B cell (primary cell): ENCODE results near the gene NADSYN1. TPM values are rescaled to one million over a fixed set of nuclear protein-coding genes. Genes with fewer than 3 reads are reported as not detected.

Experiments used
- ATAC-seq: fragments of 200-7000 bp; cut with Tn5 transposase; one replicate; pipeline ENCODE4 v1.10.0; 2021; ENCODE audit warnings: low read depth, mild to moderate bottlenecking, moderate number of reproducible peaks, moderate library complexity
- CTCF ChIA-PET: fragments of 350-600 bp; sonication (Branson Sonifier 250); formaldehyde crosslinking; loops from one replicate; lab custom pipeline; 2021; ENCODE audit warnings: antibody characterized with exemption, inconsistent platforms; lab: Charles Lee
- POLR2A ChIA-PET: fragments of 350-600 bp; sonication (Branson Sonifier 250); formaldehyde crosslinking; loops from one replicate; lab custom pipeline; 2021; ENCODE audit warnings: antibody characterized with exemption; lab: Charles Lee
- DNase-seq: peaks from one replicate; pipeline ENCODE4 v3.0.0; 2013
- H2AFZ ChIP-seq: 2 replicates; pipeline ENCODE4 v1.6.1; 2012; ENCODE audit warnings: mild to moderate bottlenecking, low read depth, low read length; ENCODE audit not compliant: insufficient read depth, poor library complexity, severe bottlenecking
- H3K27ac ChIP-seq, 2 donors: 1 replicate in 1 of 2; 2 replicates in 1 of 2; pipeline ENCODE4 v1.5.1; 2012 to 2013; ENCODE audit warnings: low read length in 2 of 2, mild to moderate bottlenecking in 2 of 2, moderate library complexity in 1 of 2
- H3K27me3 ChIP-seq, 4 experiments: fragments of 200-600 bp in 1 of 4; sonication (generic) in 1 of 4; replicated peaks in 1 of 4; 1 replicate in 2 of 4; 2 replicates in 2 of 4; pipeline versions ENCODE4 v1.6.1 to v1.7.0; 2013 to 2016; ENCODE audit warnings: low read length in 3 of 4, mild to moderate bottlenecking in 2 of 4, mixed read lengths in 1 of 4, moderate library complexity in 1 of 4; ENCODE audit not compliant: insufficient read depth in 4 of 4, control insufficient read depth in 3 of 4; ENCODE audit errors: control extremely low read depth in 1 of 4
- H3K36me3 ChIP-seq, 2 experiments: replicated peaks in 1 of 2; 1 replicate in 1 of 2; 2 replicates in 1 of 2; pipeline versions ENCODE4 v1.6.1 to v1.7.1; 2013; ENCODE audit warnings: low read length in 1 of 2; ENCODE audit not compliant: insufficient read depth in 2 of 2, control insufficient read depth in 1 of 2; ENCODE audit errors: control extremely low read depth in 1 of 2, extremely low read depth in 1 of 2
- H3K4me1 ChIP-seq, 2 donors: fragments of 200-600 bp in 1 of 2; sonication (generic) in 1 of 2; 1 replicate in 1 of 2; 2 replicates in 1 of 2; pipeline versions ENCODE4 v1.5.1 to v1.6.1; 2013 to 2017; ENCODE audit warnings: low read length in 2 of 2; ENCODE audit not compliant: control insufficient read depth in 2 of 2, insufficient read depth in 2 of 2
- H3K4me2 ChIP-seq: replicated peaks from 2 replicates; pipeline ENCODE3; 2012; ENCODE audit warnings: mild to moderate bottlenecking, low read depth, low read length; ENCODE audit not compliant: poor library complexity, severe bottlenecking
- H3K4me3 ChIP-seq, 5 experiments: fragments of 200-600 bp in 1 of 5; sonication (generic) in 1 of 5; 1 replicate in 3 of 5; 2 replicates in 2 of 5; pipeline versions ENCODE4 v1.5.1 to v1.7.0; 2011 to 2016; ENCODE audit warnings: low read length in 4 of 5, mild to moderate bottlenecking in 4 of 5, low read depth in 2 of 5, control low read depth in 1 of 5, moderate library complexity in 1 of 5; ENCODE audit not compliant: insufficient read depth in 1 of 5; ENCODE audit errors: control extremely low read depth in 1 of 5, extremely low read depth in 1 of 5
- H3K79me2 ChIP-seq: fragments of 200-600 bp; sonication (generic); one replicate; pipeline ENCODE4 v1.6.0; 2016; ENCODE audit warnings: low read length; ENCODE audit not compliant: control insufficient read depth, insufficient read depth
- H3K9ac ChIP-seq: fragments of 200-600 bp; sonication (generic); 2 replicates; pipeline ENCODE4 v1.6.1; 2017; ENCODE audit warnings: mild to moderate bottlenecking, low read length, moderate library complexity
- H3K9me3 ChIP-seq, 3 donors: one replicate each; pipeline versions ENCODE4 v1.6.1 to v1.7.1; 2013; ENCODE audit warnings: low read length in 2 of 3; ENCODE audit not compliant: control insufficient read depth in 2 of 3, insufficient read depth in 1 of 3; ENCODE audit errors: control extremely low read depth in 1 of 3
- H4K20me1 ChIP-seq: 2 replicates; pipeline ENCODE4 v1.6.0; 2012; ENCODE audit warnings: mild to moderate bottlenecking, low read length; ENCODE audit not compliant: insufficient read depth, control insufficient read depth, poor library complexity, severe bottlenecking
- H3K27ac Mint-ChIP-seq: one replicate; pipeline ENCODE4 v1.8.0; 2021; ENCODE audit warnings: mixed read lengths
- H3K27me3 Mint-ChIP-seq: one replicate; pipeline ENCODE4 v1.8.0; 2021; ENCODE audit warnings: mixed read lengths
- H3K4me1 Mint-ChIP-seq: one replicate; pipeline ENCODE4 v1.8.0; 2021; ENCODE audit warnings: mixed read lengths
- H3K4me3 Mint-ChIP-seq: one replicate; pipeline ENCODE4 v1.8.0; 2021; ENCODE audit warnings: mixed read lengths
- H3K9me3 Mint-ChIP-seq: one replicate; pipeline ENCODE4 v1.8.0; 2022; ENCODE audit warnings: mixed read lengths; ENCODE audit not compliant: insufficient read depth
- CTCF ChIP-seq: fragments of 200-600 bp; IDR thresholded peaks from one replicate; pipeline ENCODE4 v1.8.0; 2022; ENCODE audit warnings: antibody characterized with exemption, mild to moderate bottlenecking
- EZH2 ChIP-seq: IDR thresholded peaks from 2 replicates; pipeline ENCODE4 v1.6.1; 2012; ENCODE audit warnings: borderline replicate concordance, low read depth, mild to moderate bottlenecking, moderate library complexity, low read length; ENCODE audit not compliant: insufficient read depth, poor library complexity, severe bottlenecking
- WGBS: methylation state at CpG from one replicate; pipeline ENCODE4 v1.1.5; 2013; ENCODE audit warnings: missing lambda C conversion rate; ENCODE audit not compliant: insufficient coverage; 5-methylcytosine and 5-hydroxymethylcytosine counted together
- intact Hi-C: fragments of 100-400 bp; cut with micrococcal nuclease; formaldehyde crosslinking; loops from one replicate; pipeline ENCODE4 v1.10.0; 2022
- polyA plus RNA-seq: library from polyadenylated mRNA; depleted of rRNA; stranded (reverse); fragments of >200 nt; gene quantifications from 2 replicates; pipeline ENCODE4 v1.2.3, GENCODE V29; 2012
- total RNA-seq, 2 donors: library from RNA; stranded (reverse); fragments of 120-200 nt in 1 of 2; gene quantifications; 1 replicate in 1 of 2; 2 replicates in 1 of 2; pipeline versions ENCODE4 v1.2.3 to v1.2.4, GENCODE V29; 2013 to 2022

Gene NADSYN1
- total and polyA plus RNA-seq, 2 donors (not counting 1 experiment from before 2014, with no cell fraction given): 153 to 222 TPM

DNA sequence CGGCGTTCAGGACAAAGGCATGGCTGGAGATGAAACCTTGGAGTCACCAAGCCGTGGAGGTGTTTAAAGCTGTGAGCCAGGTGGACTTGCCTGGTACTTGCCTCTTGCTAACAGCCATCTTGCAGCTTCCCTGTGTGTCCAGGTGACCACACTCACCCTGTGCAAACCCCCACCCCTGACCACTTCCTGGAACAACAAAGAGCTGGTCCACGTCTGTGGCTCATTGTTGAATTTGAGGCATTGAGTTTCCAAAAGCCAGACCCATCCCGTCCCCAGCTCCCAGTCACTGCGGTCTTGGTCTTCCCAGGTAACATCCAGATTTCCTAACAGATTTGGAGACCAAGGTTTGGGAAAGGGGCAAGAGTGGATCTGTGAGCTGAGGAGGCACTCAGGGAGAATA lies 23.3 kb upstream of the NADSYN1 start:
- H3K4me3 Mint-ChIP-seq: no peak overlapping the region
- no peaks in the 10 kb centered on the region for H3K27me3 Mint-ChIP-seq
- TF ChIP-seq CTCF (no peak), EZH2 (no peak)
- Histone ChIP-seq H3K4me2 (no peak overlapping the region), H2AFZ (no peak overlapping the region), H3K36me3 (no peaks in the 10 kb centered on the region), H3K27me3 (no peaks in the 10 kb centered on the region), H3K79me2 (no peaks in the 10 kb centered on the region), H4K20me1 (no peaks in the 10 kb centered on the region), H3K4me3 (no peak overlapping the region), H3K9ac (no peak overlapping the region), H3K27ac (no peak overlapping the region), H3K9me3 (no peaks in the 10 kb centered on the region), H3K4me1 (no peaks in the 10 kb centered on the region)
- 79% methylated on average over 5 of the region's 6 CpGs for WGBS
- POLR2A ChIA-PET: no interaction called here
- ATAC-seq: no peak
- no peak overlapping the region for H3K27ac Mint-ChIP-seq
- CTCF ChIA-PET: interaction anchor here (0.8 kb wide), 1 partner anchor 9 kb away, joined by 4 read pairs; no protein-coding TSS in a partner anchor
- H3K9me3 Mint-ChIP-seq: no peaks in the 10 kb centered on the region
- H3K4me1 Mint-ChIP-seq: peaks cover 9% of the 10 kb centered on the region
- no peak for DNase-seq
- intact Hi-C loops: no loop called here

DNA sequence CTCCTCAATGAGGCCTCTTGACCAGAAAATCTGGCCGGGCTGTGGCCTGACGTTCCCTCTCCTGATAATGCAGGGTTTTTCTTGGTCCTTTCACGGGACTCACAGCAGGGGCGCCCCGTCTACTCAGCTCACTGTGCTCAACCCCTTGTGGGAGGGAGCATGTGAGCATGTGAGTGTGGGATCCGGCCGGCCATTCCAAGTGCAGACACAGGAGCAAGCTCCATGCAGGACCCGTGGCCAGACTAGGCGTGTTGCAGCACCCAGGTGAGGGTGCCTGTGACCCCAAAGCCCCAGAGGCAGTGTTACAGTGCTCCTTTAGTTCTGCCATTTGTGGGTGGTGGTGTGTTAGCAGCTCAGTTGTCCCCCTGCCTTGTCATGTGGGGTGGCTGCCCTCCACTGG lies 22.8 kb upstream of the NADSYN1 start:
- Histone ChIP-seq H3K4me1 (no peaks in the 10 kb centered on the region), H3K4me2 (no peak overlapping the region), H3K9ac (no peak overlapping the region), H3K4me3 (no peak overlapping the region), H2AFZ (no peak overlapping the region), H3K27me3 (no peaks in the 10 kb centered on the region), H4K20me1 (no peaks in the 10 kb centered on the region), H3K79me2 (no peaks in the 10 kb centered on the region), H3K27ac (no peak overlapping the region), H3K36me3 (no peaks in the 10 kb centered on the region), H3K9me3 (no peaks in the 10 kb centered on the region)
- WGBS: 99% methylated on average over 9 of the region's 9 CpGs
- ATAC-seq (no peak), DNase-seq (no peak)
- no peak for TF ChIP-seq EZH2
- ChIA-PET CTCF (interaction anchor here (0.8 kb wide), 1 partner anchor 9 kb away, joined by 4 read pairs; no protein-coding TSS in a partner anchor), POLR2A (no interaction called here)
- no peak overlapping the region for H3K4me3 Mint-ChIP-seq
- peaks cover 9% of the 10 kb centered on the region for H3K4me1 Mint-ChIP-seq
- H3K27me3 Mint-ChIP-seq: no peaks in the 10 kb centered on the region
- no peak overlapping the region for H3K27ac Mint-ChIP-seq
- intact Hi-C loops: no loop called here
- H3K9me3 Mint-ChIP-seq: no peaks in the 10 kb centered on the region
